ENCODE data around the gene PRDM10. TPM values are rescaled to one million over a fixed set of nuclear protein-coding genes. Genes with fewer than 3 reads are reported as not detected.

PRDM10 gene
- total and polyA plus RNA-seq, 2 donors (not counting 1 experiment from before 2014, with no cell fraction given): 2.5 to 2.9 TPM

GRCh38 chr11:129998107-129998506 is 4.5 kb downstream of the PRDM10 start:
- peaks cover 23% of the 10 kb centered on the region for H3K79me2 ChIP-seq (ENCODE audit: control insufficient read depth, insufficient read depth, low read length)
- H3K27me3 ChIP-seq (ENCODE audit: control insufficient read depth, insufficient read depth, low read length): no peaks in the 10 kb centered on the region
- H2AFZ ChIP-seq (ENCODE audit: low read length): no peak overlapping the region
- DNase-seq (ENCODE audit: low read depth in 2 of 2): no peak
- no peak overlapping the region for H3K4me2 ChIP-seq (ENCODE audit: extremely low read depth, insufficient read depth, low read length)
- no peak overlapping the region for H3K27ac ChIP-seq (ENCODE audit: insufficient read depth, low read length)
- H4K20me1 ChIP-seq (ENCODE audit: control insufficient read depth, extremely low read depth, insufficient read depth, low read length): no peaks in the 10 kb centered on the region
- H3K4me3 ChIP-seq (replicated peaks in 1 of 4; ENCODE audit: control extremely low read depth in 1 of 4, insufficient read depth in 1 of 4, low read depth in 3 of 4, low read length in 4 of 4): no peak overlapping the region
- H3K4me1 ChIP-seq (ENCODE audit: control insufficient read depth, extremely low read depth, insufficient read depth, low read length): no peaks in the 10 kb centered on the region
- no peaks in the 10 kb centered on the region for H3K9me3 ChIP-seq (ENCODE audit: control insufficient read depth, insufficient read depth, low read depth, low read length)
- H3K36me3 ChIP-seq (ENCODE audit: control insufficient read depth, insufficient read depth, low read length): no peaks in the 10 kb centered on the region
- TF ChIP-seq CTCF (conservative IDR thresholded peaks at IDR 0.05 in 1 of 2, IDR thresholded peaks at IDR 0.05 in 1 of 2; ENCODE audit: low read depth in 1 of 2, low read length in 2 of 2) (no peak), EZH2 (IDR thresholded peaks at IDR 0.05; ENCODE audit: low read length, missing control alignments) (no peak)
- H3K9ac ChIP-seq (ENCODE audit: insufficient read depth, low read length): no peak overlapping the region

GRCh38 chr11:129997513-129997912 is 5.1 kb downstream of the PRDM10 start:
- Histone ChIP-seq H3K36me3 (ENCODE audit: control insufficient read depth, insufficient read depth, low read length) (no peaks in the 10 kb centered on the region), H3K27ac (ENCODE audit: insufficient read depth, low read length) (no peak overlapping the region), H3K4me2 (ENCODE audit: extremely low read depth, insufficient read depth, low read length) (no peak overlapping the region), H3K4me3 (replicated peaks in 1 of 4; ENCODE audit: control extremely low read depth in 1 of 4, insufficient read depth in 1 of 4, low read depth in 3 of 4, low read length in 4 of 4) (no peak overlapping the region), H3K4me1 (ENCODE audit: control insufficient read depth, extremely low read depth, insufficient read depth, low read length) (no peaks in the 10 kb centered on the region), H3K79me2 (ENCODE audit: control insufficient read depth, insufficient read depth, low read length) (peaks cover 23% of the 10 kb centered on the region), H3K9ac (ENCODE audit: insufficient read depth, low read length) (no peak overlapping the region), H3K27me3 (ENCODE audit: control insufficient read depth, insufficient read depth, low read length) (no peaks in the 10 kb centered on the region), H4K20me1 (ENCODE audit: control insufficient read depth, extremely low read depth, insufficient read depth, low read length) (no peaks in the 10 kb centered on the region), H2AFZ (ENCODE audit: low read length) (no peak overlapping the region), H3K9me3 (ENCODE audit: control insufficient read depth, insufficient read depth, low read depth, low read length) (no peaks in the 10 kb centered on the region)
- TF ChIP-seq CTCF (conservative IDR thresholded peaks at IDR 0.05 in 1 of 2, IDR thresholded peaks at IDR 0.05 in 1 of 2; ENCODE audit: low read depth in 1 of 2, low read length in 2 of 2): no peak
- TF ChIP-seq EZH2 (IDR thresholded peaks at IDR 0.05; ENCODE audit: low read length, missing control alignments): no peak
- no peak for DNase-seq (ENCODE audit: low read depth in 2 of 2)

- H3K9me3 ChIP-seq (ENCODE audit: control insufficient read depth, insufficient read depth, low read depth, low read length): no peaks in the 10 kb centered on the region
- peak in 1 of 2 donors; percentile 12 for DNase-seq (ENCODE audit: low read depth in 2 of 2)
- no peaks in the 10 kb centered on the region for H3K36me3 ChIP-seq (ENCODE audit: control insufficient read depth, insufficient read depth, low read length)
- H3K9ac ChIP-seq (ENCODE audit: insufficient read depth, low read length): no peak overlapping the region
- no peak for TF ChIP-seq CTCF (conservative IDR thresholded peaks at IDR 0.05 in 1 of 2, IDR thresholded peaks at IDR 0.05 in 1 of 2; ENCODE audit: low read depth in 1 of 2, low read length in 2 of 2)
- TF ChIP-seq EZH2 (IDR thresholded peaks at IDR 0.05; ENCODE audit: low read length, missing control alignments): no peak
- no peak overlapping the region for H3K27ac ChIP-seq (ENCODE audit: insufficient read depth, low read length)
- no peaks in the 10 kb centered on the region for H3K27me3 ChIP-seq (ENCODE audit: control insufficient read depth, insufficient read depth, low read length)
- no peak overlapping the region for H2AFZ ChIP-seq (ENCODE audit: low read length)
- H4K20me1 ChIP-seq (ENCODE audit: control insufficient read depth, extremely low read depth, insufficient read depth, low read length): no peaks in the 10 kb centered on the region
- no peak overlapping the region for H3K4me3 ChIP-seq (replicated peaks in 1 of 4; ENCODE audit: control extremely low read depth in 1 of 4, insufficient read depth in 1 of 4, low read depth in 3 of 4, low read length in 4 of 4)
- H3K79me2 ChIP-seq (ENCODE audit: control insufficient read depth, insufficient read depth, low read length): peaks cover 17% of the 10 kb centered on the region
- H3K4me2 ChIP-seq (ENCODE audit: extremely low read depth, insufficient read depth, low read length): peak overlapping the region; percentile 7
- H3K4me1 ChIP-seq (ENCODE audit: control insufficient read depth, extremely low read depth, insufficient read depth, low read length): no peaks in the 10 kb centered on the region
Observed at GRCh38 chr11:129996113-129996870, 6.3 kb downstream of the PRDM10 start.

Measured in fibroblast of lung (primary cell).